HG02840 (cell line): Measurements from ENCODE around the gene RPN2.

Source experiments
- ATAC-seq: cut with Tn5 transposase; IDR thresholded peaks from one replicate; pipeline ENCODE4 v1.9.1; 2021; ENCODE audit warnings: mild to moderate bottlenecking, moderate library complexity, moderate number of reproducible peaks; ENCODE audit not compliant: unreplicated experiment, low FRiP score

RPN2 gene

DNA sequence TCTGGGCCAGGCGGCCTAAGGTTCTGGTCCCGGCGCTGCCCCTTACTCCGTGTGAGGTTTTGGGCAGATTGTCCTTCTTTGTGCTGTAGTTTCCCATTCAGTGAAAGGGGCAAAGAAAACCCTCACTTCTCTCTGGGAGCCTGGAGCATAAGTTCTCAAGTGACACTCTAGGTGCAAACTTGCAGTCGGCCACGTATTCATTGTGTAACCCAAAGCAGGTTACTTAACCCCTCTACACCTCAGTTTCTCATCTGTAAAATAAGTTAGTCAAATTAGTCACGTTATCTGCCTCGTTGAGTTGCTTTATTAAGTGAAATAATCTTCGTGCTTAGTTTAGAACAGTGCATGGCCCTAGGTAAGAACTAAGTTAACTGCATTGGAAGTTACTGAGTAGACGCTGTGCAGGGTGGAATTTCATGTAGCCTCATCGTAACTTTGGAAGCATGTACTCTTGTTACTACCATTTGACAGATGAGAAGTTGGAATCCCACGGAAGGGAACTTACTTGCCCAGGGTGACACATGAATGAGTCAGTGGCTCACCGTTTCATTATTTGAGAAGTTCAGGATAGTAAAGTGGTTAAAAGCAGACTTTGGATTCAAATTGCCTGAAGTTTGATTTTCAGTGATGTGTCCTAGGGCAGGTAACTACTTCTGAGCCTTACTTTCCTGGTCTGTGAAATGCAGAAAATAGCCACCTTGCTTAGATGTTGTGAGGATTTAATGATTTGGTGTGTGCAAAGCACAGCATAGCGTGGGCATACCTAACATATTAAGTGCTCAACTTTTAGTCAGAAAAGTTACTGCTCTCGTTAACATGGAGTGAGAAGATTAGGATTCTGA is 774 bp downstream of the RPN2 start:
- no peak for ATAC-seq

DNA sequence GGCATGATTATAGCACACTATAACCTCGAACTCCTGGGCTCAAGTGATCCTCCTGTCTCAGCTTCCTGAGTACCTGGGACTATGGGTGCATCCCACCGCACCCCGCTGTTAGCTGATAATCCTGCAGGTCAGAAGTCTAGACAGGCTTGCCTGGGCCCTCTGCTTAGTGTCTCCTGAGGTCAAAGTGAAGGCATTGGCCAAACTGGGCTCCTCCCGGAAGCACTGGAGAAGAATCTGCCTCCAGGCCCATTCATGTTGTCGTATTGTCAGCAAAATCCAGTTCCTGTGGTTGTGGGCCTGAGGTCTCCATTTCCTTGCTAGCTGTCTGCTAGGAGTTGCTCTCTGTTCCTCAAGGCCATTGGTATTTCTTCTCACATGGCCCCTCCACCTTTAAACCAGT is 6.6 kb downstream of the RPN2 start:
- no peak for ATAC-seq

DNA sequence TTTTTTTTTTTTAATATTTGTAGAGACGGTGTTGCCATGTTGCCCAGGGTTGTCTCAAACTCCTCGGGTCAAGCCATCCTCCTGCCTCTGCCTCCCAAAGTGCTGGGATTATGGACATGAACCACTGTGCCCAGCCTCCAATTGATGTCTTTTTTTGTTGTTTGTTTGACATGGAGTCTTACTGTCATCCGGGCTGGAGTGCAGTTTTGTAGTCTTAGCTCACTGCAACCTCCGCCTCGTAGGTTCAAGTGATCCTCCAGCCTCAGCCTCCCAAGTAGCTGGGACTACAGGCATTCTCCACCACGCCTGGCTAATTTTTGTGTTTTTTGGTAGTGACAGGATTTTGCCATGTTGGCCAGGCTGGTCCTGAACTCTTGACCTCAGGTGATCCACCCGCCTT is 9.7 kb downstream of the RPN2 start:
- ATAC-seq, result no peak

DNA sequence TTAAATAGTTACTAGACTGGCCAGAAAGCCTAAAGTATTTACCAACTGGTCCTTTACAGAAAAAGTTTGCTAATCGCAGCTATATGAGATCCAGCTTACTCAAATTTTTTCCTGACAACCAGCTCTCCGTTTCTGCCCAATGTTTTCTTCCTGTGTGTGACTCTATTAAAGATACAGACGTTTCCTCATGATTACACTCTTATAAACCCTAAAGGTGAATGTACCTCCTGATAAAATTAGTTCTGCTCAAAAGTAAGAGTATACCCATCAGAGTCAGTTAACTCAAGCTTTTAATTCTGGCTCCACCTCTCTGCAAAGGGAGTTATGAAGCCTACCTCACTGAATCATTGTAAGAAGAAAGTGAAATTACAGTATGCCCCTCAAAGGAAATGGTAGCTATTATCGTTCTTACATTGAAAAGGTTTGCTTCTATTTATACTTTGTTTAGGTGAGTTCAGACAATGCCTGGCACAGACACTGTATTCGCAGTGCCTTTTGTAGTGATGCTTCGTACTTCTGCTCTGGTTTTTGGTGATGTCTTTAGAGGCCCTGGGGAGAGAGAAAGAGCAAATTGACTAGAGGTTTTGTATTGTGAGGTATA is 10.4 kb downstream of the RPN2 start:
- ATAC-seq, result no peak

DNA sequence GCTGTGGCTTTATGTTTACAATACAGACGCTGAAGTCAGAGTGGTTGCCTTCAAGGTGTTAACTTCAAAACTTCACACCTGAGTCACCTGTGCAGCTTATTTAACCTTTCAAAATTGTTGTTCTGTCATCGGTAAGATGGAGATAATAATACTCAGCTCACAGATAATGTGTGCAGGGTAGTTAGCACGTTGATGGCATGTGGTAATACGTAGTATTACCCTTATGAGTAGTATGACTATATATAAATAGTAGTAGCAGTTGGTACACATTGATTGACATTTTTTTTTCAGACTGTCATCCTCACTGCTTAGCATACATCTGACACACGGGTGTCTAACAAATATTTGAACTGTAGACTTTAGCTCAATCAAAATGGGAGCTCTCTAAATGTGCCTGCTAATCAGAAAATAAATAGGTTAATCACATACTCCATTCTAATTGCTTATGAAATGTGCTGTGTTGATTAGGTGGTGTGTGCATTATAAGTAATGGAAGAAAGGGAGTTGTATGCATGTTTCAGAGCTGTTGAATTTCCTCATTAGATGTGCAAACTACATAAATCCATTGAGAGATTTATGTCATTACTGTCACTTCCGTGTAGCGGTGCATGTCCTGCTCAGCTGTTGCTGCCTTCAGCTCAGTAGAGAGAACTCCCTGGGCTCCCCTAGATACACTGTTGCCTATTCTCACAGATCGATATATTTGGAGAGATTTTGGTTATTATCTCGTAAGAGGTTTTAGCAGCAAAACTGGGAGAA is 11.4 kb downstream of the RPN2 start:
- no peak for ATAC-seq

DNA sequence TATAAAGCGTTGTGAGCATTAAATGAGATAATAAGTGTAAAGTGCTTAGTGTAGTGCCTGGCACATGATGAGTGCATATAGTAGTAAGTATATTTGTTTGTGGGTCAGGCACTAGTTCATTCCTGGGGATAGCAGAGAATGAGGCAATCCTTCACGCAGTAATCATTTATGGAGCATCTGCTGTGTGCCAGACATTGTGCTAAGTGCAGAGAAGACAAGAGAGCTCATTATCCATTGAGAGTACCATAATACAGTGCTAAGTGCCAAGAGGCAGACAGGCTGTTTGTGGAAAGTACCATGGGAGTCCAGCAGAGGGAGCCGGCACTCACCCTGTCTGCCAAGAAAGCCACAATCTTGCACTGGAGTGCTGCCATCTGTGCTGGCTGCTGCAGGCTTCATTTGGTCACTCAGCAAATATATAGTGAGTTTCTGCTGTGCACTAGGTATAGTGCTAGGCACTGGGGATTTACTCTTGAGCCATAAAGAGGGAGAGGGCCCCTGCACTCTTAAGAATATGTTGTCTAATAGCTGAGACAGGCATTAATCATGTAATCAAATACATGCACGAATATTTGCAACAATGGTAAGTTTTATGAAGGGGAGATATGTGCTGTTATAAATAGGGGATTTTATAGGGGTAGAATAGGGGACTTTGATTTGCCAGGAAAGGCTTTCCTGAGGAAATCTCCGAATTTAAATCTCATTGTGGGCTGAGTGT is 13.2 kb downstream of the RPN2 start:
- ATAC-seq, result no peak

DNA sequence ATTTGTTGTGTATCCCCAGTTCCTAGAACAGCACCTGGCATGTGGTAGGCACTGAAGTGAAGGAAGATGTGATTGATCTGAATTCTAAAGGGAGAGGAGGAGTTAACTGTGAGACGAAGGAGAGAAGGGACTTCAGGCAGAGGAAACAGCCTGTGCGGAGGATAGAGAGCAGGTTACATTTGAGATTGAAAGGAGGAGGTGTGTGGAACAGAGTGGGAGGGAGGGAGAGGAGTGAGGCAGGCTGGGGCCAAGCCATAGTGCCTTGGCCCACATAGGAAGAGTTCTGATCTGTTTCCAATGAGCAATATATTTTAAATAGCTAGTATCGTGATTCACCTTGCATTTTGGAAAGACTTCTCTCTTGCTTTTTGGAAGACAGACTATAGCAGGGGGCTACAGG is 14.1 kb downstream of the RPN2 start:
- no peak for ATAC-seq

DNA sequence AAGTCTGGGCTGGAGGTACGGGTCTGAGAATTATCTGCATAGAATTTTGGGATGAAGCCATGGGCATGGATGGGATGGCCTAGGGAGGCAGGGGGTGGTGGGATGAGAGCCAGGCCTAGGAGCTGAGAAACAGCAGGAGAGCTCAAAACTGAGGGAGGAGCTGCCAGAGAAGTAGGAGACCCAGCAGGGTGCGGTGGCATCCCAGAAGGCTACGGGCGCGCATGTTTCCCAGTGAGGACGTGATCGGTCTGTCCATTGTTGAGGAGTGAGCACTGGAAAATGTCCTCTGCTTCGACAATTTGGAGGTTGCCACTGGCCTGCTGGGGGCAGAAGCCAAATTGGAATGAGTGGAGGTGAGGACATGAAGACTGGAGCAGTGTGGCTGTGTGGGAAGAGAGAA is 14.7 kb downstream of the RPN2 start:
- ATAC-seq, result no peak

DNA sequence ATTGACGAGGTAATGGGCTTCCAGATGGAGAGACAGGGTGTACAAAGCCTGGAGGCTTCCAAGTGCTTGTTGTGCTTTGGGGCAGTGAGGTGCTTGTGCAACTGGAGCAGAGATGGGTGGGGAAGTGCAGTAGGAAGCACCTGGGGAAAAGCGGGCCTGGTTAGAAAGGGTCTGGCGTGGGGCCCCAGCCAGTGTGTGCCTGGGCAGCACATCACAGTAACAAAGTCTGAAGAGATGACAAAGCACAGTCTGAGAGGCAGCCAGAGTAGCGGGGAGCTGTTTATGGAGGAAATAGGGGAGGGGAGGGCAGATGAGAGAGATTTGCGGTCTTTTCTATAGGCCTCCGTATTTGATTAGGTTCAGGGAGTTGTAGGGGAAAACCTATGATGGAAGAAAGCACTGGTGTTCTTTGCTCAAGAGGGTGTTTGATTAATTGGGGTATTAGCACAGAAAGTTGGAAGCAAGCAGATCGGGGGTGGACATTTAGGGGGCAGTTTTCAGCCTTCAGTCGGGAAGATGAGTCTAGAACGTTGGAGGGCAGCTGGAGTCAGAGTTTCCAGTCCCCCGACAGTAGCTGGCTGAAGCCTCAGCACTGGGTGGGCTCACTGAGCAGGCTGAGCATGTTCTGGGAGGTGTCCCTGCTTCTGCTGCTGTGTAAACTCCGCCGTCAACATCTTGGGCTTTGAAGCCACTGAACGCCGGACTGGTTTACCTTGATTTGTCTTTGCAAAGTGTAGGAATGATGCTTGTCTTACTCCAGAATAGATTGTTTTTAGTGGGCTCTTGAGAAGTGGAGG is 15.7 kb downstream of the RPN2 start:
- no peak for ATAC-seq

DNA sequence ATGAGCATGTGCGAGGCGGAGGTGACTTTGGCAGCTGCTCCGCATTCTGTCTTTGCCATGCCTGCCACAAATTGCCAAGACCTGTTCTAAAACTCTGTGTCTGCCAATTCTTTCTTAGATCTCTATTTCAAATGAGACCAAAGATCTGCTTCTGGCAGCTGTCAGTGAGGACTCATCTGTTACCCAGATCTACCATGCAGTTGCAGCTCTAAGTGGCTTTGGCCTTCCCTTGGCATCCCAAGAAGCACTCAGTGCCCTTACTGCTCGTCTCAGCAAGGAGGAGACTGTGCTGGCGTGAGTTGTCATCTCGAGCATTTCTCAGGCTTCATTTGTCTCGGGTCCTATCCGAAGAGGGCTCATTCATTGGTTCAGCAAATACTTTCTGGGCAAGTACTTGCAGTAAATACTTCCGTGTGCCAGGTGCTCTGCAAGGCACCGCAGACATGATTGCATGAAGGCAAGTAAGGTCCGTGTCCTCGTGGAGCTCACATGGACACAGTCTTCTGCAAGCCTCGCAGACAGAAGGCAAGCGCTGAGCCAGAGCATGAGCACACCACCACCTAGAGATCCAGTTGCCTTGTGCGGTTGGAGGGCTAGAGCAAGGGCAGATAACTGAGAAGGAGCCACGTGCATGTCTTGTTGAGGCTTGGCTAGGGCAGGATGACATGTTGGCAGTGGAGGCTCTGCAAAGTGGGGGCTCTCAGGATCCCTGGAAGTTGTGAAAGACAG is 20.0 kb downstream of the RPN2 start:
- ATAC-seq, result no peak

DNA sequence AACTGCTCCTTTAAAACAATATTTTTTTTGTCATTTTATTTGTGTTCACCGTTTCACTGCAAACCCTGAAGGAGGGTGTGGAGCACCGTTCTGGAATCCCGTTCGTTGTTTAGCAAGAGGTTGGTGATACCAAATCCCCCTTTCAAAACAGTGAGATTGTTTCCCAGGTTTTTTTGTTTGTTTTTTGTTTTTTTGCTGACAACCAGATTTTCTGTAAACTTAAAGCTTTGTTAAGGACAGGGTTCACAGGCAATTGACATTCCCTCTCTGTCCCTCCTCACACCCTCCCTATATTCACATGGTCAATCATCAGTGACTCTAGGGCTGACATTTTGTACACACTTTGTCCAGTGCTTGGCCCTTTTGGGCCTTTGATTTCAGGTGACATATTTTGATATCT is 21.2 kb downstream of the RPN2 start:
- no peak for ATAC-seq

DNA sequence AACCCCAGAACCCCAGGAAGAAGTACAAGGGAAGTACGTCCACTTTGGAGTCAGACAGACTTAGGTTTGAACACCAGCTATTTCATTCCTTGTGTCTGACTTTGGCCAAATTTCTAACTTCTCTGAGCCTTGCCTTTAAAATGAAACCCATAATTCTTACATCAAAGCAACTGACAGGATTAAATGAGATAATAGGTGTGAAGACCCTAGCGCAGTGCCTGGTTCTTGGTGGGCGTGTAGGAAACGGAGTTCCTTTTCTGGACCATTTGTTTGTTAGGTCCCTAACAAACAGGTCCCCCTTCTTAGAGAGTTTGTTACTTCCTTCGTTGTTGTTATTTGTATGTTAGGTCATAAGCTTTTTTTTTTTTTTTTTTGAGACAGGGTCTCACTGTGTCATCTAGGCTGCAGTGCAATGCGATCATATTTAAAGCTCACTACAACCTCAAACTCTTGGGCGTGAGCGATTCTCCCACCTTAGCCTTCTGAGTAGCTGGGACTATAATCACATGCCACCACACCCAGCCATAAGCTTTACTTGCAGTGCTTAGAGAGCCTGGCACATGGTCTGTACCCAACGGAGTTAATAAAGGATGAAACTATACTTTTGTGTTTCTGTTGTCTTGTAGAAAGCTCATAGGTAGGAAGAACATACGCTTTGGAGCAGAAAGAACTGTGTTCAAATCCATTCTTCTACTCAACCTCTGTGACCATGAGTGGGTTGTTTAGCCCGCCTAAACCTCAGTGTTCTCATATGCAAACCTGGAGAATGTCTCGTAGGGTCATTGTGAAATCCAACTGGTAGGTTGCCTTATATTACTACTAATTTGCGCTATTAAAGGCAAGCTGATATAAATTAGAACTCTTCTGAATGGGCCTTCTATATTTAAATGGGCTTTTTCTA is 22.0 kb downstream of the RPN2 start:
- no peak for ATAC-seq

DNA sequence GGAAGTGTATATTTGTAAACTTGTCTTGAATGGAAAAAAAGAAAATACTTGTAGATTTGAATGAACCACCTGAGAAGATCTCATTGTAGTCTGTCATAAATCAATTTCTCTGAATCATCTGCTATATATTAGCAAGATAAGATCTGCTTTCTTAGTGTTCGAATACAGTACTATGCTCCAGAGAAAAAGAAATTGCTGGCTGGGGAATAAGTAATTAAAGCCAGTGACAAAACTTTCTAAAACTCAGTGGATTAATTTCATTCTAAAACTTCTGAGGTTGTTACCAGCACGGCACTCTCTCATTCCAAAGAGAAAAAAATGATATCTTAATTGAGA is 22.7 kb downstream of the RPN2 start:
- ATAC-seq, result no peak

DNA sequence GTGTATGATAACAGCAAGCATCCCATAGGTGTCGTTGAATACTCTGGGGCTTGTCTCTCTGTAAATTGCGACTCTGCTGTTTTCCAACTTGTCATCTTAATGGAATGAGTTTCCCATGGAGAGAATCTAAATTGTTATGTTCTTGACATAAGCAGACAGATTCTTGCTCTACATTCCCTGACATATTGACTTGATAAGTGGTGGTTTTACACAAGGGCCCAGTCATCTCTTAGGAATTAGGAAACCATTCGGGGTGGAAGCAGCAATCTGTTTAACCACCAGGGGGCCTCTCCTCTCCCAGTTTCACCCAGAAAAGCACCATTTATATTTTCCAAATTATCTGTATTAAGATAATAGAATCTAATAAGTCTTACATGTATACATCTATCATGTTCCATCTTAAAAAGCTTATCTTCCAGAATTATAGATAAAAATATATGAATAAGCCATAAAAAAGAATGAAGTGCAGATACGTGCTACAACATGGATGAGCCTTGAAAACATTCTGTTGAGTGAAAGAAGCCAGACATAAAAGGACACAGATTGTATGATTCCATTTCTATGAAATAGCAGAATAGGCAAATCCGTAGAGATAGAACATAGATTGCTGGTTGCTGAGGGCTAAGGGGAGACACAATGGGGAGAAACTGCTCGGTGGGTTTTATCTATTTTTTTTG is 23.3 kb downstream of the RPN2 start:
- no peak for ATAC-seq

DNA sequence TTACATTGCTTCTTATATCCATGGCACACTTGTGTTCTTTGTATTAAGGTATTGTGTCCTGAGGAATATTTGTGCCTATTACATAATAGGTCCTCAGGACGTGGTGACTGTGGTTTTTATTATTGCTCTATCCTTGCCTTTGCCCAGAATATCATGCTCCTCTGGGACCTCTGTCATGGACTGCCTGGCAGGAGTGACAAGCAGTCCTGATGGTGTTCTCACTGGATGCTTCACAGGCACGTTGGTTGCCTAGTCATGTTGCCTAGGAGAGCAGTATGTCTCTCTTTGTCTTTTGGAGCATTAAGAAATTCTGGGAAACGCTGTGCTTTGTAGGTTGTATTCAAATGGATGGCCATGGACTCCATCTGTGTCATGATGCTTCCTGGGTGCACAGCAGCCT is 24.9 kb downstream of the RPN2 start:
- ATAC-seq, result no peak

DNA sequence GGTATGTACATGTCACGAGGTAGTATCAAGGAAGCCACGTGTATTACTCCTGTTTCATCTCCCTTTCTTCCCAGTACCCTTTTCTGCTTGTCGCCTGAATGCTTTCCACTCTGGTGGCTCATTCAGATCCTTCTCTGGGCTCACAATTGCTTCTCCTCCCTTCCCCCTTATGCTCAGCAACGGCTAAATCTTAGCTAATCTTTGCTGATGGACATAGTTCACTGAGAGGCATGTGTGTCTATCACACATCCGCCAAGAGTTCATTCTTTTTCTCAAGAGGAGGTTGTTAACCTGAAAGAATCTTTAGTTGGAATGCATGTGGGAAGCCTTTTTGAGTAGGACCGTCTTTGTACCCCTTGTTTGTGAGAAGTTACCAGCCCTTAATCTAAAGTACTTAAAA is 26.0 kb downstream of the RPN2 start:
- no peak for ATAC-seq

DNA sequence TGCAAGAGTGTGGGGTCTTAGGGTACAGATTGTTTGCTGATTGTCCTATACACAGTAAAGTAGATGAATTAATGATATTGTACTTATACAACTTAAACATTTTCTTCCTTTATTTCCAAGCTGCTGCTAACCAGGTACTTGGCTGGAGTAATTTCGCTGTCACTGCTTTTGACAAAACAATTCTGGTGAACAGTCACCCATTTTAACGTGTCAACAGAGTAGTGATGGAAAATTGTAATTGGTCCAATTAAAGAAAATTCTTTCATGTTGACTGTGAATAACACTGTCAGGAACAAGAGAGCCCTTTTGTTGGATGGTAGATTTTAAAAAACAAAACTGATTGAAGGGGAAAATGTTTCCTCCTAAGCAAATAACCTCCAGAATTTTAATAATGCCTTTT is 26.7 kb downstream of the RPN2 start:
- no peak for ATAC-seq

DNA sequence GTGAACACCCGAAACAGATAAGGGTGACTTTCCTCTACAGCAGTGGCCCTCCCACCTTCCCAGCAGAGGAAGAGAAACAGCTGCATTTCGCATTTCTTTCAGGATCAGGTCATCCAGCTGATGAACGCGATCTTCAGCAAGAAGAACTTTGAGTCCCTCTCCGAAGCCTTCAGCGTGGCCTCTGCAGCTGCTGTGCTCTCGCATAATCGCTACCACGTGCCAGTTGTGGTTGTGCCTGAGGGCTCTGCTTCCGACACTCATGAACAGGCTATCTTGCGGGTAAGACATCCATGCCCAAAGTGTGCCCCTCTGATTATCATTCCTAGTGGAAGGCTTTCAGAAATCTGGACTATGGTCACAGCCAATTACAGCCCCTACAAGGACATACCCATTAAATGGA is 28.0 kb downstream of the RPN2 start:
- no peak for ATAC-seq
